ENCODE results near the gene ILDR2. TPM values are rescaled to one million over a fixed set of nuclear protein-coding genes. Genes with fewer than 3 reads are reported as not detected.
A peak's percentile ranks its signal among the peaks of the same experiment; 100 is the strongest.

ILDR2 gene
- polyA plus RNA-seq, 4 donors: 13.9 to 16.5 (median 15.5) TPM

DNA sequence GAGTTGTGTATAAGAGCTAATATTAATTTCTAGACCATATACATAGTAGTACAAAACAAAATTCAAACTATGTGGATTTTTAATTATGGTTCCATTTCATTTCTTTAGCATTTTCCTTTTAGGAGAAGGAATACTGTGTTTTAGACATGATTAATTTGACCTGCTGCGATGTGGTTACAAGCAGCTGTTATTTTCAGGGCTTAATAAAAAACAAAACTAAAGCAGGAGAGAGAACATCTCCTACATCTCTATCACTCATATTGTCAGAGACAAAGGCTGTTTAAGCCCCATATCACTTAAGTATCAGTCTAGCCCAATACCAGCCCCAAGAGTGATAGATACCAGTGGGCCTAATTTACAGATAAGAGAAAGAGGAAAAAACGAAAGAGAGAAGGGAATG lies 47.6 kb downstream of the ILDR2 start:
- DNase-seq (ENCODE audit: low read depth in 4 of 4, low spot score in 3 of 4): no peak

DNA sequence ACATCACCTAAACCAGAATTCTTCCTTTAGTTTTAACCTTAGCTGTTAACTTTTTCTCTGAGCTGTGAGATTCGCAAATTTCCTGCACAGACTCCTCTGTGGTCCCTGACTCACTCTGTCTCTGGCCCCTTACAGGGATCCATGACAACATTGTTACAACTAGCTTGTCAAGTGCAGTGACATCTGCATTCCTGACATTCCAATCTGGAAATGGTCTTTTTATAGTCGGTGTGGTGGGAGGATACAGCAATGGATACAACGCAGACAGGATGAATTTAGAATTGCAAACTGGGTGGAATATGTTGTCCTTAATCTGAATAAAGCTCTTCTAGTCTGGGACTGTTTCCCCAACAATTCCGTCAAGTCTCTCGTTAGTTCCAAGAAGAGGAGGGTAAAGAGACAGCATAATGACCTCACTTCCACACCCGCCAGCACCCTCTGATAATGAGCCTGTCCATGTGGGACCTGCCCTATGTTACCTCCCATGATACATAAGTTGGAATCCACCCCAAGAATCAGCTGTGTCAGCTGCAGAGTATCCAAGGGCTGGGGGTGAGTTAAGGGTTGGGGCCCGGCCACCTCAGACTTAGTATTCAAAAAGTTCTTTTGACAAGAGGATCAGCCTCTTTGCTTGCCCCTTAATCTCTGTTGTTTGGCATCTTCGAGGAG lies 49.4 kb downstream of the ILDR2 start:
- DNase-seq (ENCODE audit: low read depth in 4 of 4, low spot score in 3 of 4): no peak

DNA sequence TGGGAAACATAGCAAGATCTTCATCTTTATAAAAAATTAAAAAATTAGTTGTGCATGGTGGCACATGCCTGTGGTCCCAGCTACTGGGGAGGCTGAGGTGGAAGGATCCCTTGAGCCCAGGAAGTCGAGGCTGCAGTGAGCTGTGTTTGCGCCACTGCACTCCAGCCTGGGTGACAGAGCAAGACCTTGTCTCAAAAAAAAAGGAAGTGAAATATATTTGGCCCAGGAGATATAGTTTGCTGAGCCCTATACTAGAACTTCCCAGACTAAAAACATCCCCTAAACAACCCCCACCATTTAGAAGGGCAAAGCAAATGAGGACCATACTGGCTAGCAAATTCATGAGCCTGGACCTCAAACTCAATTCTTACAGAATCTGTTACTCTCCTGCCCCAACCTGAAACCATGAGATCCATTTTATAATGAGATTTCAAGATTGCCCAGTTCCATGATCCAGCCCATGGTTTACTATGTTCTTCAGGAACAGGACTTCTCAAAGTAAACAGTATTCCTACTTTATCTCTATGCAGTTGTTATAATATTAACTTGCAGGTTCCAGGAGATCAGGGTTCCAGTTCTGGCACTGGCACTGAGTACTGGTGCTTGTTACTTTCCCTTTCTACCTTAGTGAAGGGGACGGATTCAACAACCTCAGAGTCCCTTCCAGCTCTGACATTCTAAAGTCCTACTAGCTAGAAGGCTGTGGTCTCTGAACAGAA lies 50.4 kb downstream of the ILDR2 start:
- DNase-seq (ENCODE audit: low read depth in 4 of 4, low spot score in 3 of 4): no peak

DNA sequence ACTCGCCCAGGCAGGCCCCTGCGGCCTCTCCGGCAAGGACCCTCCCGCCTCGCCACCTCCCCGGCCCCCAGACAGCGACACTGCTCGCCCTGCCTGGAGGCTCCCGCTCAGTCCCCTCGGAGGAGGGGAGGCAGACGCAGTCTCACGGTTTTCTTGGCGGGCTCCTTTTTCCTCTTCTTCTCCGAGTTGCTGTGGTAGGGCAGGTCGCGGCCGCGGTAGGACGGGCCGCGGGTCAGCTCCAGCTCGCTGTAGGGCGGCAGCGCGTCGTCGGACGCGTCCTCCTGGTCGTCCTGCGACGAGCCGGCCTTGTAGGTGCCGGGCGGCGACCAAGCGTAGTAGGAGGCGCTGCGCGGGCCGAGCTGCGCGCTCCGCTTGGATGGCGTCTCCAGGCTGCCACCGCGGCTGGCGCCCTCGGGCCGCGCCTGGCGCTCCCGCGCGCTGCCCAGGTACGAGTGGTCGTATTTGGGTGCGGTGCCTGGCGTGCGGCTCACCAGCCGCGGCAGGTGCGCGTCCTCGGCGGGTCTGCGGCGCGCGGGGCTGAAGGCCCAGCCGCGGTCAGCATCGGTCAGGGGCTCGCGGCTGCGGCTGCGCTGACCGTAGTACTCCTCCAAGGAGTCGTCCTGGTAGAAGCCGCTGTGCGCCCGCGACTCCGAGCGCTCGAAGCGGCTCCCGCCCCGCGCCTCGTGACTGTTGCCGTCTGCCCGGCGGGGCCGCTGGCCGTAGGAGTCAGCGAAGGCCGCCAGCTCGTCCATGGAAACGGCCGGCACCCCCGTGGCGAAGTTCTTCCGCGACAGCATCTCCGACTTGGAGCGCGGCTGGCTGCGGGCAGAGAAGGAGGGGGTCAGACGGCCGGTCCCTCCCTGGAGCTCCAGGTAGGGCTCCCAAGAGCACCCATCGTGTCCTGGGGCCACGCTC lies 54.5 kb downstream of the ILDR2 start:
- DNase-seq (ENCODE audit: low read depth in 4 of 4, low spot score in 3 of 4): peak in 1 of 4 donors; percentile 31

DNA sequence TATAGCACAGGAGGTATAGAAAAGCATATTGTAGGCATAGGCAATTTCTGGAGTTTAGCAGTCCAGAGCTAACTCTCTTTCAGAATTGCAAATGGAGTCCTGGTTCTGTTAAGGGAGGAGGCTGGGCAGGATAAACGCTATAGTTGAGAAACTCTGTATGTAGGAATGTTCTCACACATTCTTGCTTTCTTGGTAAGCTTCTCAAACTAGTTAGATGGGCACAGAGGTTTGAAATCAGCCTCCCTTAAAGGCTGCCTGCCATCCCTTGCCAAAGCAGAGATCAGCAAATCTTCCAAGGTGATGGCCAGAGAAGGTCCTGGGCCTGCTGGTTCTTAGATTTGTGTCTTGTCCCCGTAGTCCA lies 56.4 kb downstream of the ILDR2 start:
- DNase-seq (ENCODE audit: low read depth in 4 of 4, low spot score in 3 of 4): no peak

DNA sequence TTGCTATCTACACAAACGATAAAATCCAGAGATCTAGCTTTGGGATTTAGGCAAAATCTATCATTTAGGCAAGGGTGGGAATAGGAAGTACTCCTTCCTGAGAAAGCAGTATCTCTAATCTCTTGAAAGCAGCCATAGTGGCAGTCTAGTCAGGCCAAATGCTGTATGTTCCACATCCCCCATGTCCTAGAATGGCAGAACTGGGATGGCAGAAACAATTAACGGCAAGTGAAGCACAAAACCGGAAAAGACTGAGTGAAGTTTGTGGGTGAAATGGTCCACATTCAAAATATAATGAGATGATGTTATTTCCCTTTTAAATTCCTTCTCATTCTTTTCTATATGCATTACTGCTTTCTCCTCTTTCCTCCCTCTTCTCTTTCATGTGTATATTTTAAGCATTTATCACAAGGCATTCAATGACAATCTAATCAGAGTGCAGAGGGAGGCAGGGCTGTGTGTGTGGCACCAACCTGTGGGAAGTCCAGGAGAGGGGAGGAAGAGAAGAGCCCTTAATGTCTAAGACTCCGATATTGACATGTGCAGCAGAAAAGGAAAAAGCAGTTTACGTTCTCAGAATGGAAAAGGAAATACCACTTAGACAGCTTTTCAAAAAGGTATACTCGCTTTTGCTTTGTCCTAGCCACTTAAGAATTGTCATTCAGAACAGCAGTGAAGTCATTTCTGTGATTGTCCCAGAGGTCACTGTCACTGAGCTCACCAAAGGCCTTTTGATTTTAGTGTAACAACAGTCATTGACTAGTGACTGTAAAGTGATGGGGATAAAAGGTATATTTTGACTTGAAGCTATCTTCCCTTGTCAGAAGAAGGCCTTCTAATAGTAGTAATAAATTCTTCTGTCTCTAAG lies 57.0 kb downstream of the ILDR2 start:
- DNase-seq (ENCODE audit: low read depth in 4 of 4, low spot score in 3 of 4): no peak

DNA sequence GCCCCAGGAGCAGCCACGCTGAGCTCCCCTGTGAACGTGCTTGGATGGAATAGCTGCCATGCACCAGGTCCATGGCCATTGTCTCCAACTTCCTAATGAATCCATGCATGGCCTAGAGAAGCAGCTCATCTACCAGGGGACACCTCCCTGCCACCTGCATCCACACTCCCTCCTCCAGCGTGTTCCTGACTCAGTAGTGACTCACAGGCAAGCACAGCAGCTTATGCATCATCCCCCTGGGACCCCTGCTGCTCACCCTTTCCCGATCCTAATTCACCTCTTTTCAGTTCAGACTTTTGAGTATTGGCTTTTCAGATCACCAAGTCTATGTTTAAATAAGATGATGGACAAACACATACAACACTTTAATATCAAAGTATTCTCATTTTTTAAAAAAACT lies 59.4 kb downstream of the ILDR2 start:
- DNase-seq (ENCODE audit: low read depth in 4 of 4, low spot score in 3 of 4): no peak

DNA sequence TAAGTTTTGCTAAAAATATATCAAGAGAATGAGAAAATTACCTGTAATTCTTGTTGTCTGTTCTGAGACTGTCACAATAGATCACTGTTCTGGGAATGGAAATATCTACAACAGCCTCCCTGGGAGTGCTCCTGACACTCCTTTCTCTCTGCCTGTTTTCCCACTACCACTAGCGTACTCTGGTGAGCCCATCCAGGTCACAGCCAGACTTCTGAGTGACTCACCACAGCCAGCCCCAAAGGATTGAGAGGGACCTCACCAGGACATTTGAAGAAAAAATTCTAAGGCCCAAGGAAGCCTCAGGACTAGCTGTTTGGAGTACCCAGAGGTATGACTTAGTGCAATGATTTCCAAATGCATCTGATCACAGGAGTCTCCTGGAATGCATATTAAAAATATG lies 60.3 kb downstream of the ILDR2 start:
- DNase-seq (ENCODE audit: low read depth in 4 of 4, low spot score in 3 of 4): no peak

DNA sequence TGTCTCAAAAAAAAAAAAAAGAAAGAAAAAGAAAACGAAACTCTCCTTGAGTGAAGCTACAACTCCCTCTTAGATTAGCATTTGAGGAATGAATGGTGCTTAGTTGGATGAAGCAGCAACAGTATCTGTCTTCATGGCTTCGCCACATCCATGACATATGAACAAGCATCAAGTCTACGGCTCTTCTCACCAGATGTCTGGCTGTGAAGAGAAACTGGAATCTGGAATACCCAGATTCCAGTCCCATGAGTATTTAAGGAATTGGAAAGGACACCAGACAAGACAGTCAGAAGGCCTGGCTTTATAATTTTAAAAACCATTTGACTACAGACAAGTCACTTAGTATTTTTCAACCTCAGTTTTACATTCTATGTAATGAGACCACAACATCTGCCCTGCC lies 61.2 kb downstream of the ILDR2 start:
- no peak for DNase-seq (ENCODE audit: low read depth in 4 of 4, low spot score in 3 of 4)

DNA sequence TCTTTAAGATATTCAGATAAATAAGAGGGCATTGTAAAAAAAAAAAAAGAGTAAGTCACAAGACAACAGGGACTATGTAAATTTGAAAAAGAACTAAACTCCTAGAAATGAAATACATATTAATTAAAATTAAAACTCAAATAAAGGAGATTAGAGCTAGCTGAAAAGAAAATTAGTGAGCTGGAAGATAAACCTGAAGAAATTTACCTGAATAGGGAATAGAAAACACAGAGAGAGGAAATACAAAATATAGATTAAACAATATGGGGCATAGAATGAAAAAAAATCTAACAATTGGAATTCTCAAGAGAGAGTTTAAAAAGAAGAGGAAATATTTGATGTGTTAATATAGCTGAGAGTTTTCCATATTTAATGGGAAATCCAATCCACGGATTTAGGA lies 63.7 kb downstream of the ILDR2 start:
- DNase-seq (ENCODE audit: low read depth in 4 of 4, low spot score in 3 of 4): no peak

DNA sequence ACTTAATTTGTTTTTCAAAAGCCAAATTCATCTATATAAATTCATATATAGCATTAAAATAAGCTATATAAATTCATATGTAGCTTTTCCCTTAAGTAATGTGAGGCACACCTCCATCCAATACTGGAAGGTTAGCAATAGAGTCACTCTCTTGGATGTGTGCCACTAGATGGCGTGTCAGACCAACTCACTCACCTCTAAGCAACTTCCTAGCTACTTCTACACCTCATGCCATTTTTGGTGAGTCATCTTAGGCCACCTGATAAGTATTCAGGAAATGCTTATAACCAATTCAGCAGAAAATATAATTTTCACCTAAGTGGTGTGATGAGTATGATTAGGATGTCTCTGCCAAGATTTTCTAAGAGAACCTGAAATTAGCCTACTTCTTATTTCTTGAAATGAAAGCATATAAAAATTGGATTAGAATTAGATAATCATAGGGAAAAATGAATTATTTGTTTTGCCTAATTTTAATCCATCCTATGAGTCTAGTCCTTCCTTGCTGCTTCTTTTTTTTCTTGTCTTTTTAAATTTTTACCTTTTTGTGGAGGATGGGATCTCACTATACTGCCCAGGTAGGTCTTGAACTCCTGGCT lies 64.8 kb downstream of the ILDR2 start:
- DNase-seq (ENCODE audit: low read depth in 4 of 4, low spot score in 3 of 4): peak; percentile 57 to 75 (median 67)

DNA sequence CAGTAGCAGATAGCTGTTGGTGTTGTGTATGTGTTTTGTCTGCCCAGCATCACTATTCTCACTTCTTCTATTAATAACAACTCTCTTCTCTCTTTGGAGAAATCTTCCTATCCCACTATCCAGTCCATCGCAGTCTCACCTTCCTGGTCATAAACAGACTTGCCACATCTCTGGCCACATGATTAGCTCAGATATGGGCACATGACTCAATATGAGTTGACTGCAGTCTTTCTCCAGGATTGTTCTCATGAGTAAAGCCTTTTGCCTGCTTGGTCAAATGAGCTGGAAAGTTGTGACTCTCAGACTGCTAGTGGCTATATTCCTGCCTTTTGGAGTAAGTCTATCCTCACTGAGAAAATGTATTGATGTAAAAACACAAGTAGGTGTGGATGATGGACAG lies 66.4 kb downstream of the ILDR2 start:
- DNase-seq (ENCODE audit: low read depth in 4 of 4, low spot score in 3 of 4): no peak

DNA sequence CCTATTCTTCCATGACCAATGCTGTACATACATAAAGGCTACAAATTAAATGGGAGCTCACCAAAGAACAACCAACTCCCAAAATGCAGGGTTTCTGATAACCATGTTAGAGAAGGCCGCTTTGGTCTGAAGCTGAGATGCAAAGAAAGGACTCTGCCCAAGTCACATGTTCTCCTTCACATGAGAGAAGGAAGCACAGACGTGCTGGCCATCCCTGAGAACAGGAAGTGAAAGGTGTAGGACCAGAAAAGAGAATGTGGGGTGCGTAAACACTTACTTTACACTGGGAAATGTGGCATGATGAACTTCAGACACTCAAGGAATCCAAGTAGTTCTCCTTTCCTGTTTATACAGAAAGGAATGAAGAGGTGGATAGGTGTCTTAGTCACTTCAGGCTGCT lies 67.6 kb downstream of the ILDR2 start:
- DNase-seq (ENCODE audit: low read depth in 4 of 4, low spot score in 3 of 4): no peak

DNA sequence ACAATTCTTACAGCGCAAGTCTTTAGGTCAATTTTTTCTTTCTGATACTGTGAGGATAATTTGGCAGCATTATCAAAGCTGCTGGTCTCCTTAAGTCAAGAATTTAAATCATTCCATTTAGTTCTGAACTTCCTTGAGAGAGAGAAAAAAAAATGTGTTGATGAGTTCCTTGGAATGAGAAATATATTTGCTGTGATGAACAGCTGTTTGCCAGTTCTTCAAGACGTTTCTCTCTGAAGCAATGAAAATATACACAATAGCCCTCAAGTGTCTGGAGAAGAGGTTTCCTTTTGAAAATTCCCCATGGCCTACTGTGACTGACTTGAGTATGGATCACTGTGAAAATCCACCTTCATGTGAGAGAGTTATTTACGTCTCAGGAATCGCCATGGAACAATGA lies 68.3 kb downstream of the ILDR2 start:
- DNase-seq (ENCODE audit: low read depth in 4 of 4, low spot score in 3 of 4): no peak

DNA sequence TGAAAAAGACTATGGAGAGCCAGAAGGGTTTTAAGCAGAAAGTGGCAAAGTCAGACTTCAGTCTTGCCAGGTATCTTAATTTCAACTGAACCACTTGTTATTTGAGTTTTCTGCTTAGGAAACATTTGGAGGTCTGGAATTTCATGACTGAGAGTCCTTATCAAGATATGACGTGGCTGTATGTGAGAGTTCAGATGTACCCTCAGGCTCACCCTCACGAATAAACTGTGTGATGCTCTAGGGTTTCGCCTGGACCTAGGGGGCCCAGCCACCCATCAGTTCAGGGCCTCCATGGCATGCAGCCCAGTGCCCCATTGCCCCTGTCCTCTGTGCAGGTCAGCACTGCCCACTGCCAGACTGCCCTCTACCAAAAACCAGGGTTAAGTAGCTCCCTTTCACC lies 68.7 kb downstream of the ILDR2 start:
- no peak for DNase-seq (ENCODE audit: low read depth in 4 of 4, low spot score in 3 of 4)

DNA sequence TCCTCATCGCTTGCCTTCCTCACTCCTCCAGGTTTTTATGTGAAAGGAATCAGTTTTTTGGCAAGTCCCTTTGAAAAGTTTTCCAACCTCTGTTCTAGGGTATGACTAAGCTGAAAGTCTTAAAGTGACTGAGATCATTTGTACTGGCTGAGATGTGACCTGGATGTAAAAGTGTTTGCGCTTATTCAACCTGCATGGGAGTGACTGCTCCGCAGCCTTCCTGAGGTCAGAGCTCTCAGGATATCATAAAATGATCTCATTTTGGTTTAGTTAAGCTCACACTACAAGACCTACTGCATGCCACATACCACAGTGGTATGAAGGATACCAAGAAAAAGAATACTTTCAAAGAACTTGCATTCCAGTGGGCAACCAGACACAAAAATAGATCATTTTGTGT lies 69.4 kb downstream of the ILDR2 start:
- no peak for DNase-seq (ENCODE audit: low read depth in 4 of 4, low spot score in 3 of 4)

DNA sequence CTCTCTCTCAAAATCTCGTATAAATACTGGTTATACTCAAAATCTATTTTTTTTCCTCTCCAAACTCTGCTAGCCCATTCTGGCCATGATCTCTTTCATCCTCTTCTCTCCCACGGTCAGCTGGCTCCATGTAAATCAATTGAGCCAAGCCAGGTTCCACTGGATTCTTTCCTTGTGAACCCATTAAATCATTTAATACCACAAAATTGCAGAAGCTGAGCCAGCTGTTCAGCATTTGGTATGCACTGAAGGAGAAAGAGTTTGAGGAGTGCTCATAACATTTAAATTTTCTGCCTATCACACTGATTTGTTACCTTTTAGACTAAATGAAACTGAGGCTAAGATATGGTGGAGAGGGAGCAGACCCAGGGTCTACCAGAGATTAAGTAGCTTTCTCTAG lies 70.2 kb downstream of the ILDR2 start:
- DNase-seq (ENCODE audit: low read depth in 4 of 4, low spot score in 3 of 4): no peak

DNA sequence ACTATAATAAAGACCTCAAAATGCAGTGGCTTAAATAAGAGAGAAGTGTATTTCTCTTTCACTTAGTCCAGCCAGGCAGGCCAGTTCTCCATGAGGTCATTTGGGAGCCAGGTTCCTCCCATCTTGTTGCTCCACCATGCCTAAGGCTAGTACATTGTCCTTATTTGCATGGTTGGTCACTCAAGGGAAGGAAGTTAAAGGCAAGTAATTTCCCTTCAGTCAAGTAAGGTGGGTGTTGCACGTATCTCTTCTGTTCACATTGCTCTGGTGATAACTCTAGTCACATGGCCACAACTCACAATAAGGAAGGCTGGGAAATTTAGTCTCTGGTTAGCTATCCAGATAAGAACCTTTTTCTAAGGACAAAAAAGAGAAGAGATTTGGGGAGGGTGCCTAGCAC lies 72.1 kb downstream of the ILDR2 start:
- DNase-seq (ENCODE audit: low read depth in 4 of 4, low spot score in 3 of 4): no peak

DNA sequence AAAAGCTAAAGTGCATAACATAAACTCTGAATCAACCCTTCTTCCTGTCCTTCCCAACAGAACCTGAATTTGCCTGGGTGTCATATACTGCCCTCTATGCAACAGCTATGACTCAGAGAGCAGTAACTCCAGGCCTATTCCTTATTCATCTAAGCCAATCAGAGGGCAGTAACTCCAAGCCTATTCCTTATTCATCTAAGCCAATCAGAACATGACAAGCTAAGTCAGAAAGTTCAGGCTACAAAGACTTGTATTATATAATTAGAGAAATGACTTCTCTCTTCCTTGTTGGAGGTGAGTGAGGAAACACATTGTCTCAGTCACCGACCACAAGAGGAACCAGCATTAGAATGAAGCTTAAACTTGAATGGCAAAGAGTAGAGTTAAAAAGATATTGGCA lies 73.1 kb downstream of the ILDR2 start:
- no peak for DNase-seq (ENCODE audit: low read depth in 4 of 4, low spot score in 3 of 4)

DNA sequence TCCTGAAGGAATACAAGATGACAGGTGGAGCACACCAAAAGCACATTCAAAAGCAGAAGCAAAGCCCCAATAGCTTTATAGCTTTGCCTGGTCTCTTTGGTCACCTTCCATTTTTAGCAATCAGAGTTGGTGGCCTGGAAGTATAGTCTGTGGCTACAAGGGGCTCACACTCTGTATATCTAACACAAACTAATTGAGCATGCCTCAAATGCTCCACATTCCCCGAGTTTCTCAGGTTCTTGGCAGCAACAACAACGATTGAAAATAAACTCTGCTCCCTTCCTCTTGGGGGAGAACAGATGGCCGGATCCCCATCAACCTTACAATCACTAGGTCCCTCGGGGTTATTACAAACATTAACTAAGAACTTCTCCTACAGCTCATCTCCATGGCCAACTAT lies 74.4 kb downstream of the ILDR2 start:
- no peak for DNase-seq (ENCODE audit: low read depth in 4 of 4, low spot score in 3 of 4)

All from right renal pelvis (tissue), 4 donors.